Measurements from ENCODE around the gene NPHP4.

The NPHP4 gene

GRCh38 chr1:5989731-5990271, 2.4 kb downstream of the NPHP4 start:
- DNase-seq (ENCODE audit: low read depth) = no peak

- DNase-seq (ENCODE audit: low read depth) = no peak
These were observed 3.0 kb downstream of the NPHP4 start for GRCh38 chr1:5989286-5989605.

GRCh38 chr1:5988596-5989285, 3.5 kb downstream of the NPHP4 start:
- no peak for DNase-seq (ENCODE audit: low read depth)

GRCh38 chr1:5986018-5986417, 6.2 kb downstream of the NPHP4 start:
- no peak for DNase-seq (ENCODE audit: low read depth)

GRCh38 chr1:5985250-5985649, 7.0 kb downstream of the NPHP4 start:
- DNase-seq (ENCODE audit: low read depth) = no peak

GRCh38 chr1:5983361-5984103, 8.7 kb downstream of the NPHP4 start:
- peak; percentile 53 for DNase-seq (ENCODE audit: low read depth)

- DNase-seq (ENCODE audit: low read depth) = no peak
These were observed 9.4 kb downstream of the NPHP4 start for GRCh38 chr1:5982868-5983267.

- DNase-seq (ENCODE audit: low read depth) = no peak
These were observed 9.9 kb downstream of the NPHP4 start for GRCh38 chr1:5982276-5982675.

GRCh38 chr1:5981009-5981380, 11.2 kb downstream of the NPHP4 start:
- DNase-seq (ENCODE audit: low read depth) = no peak

GRCh38 chr1:5980314-5981008, 11.8 kb downstream of the NPHP4 start:
- DNase-seq (ENCODE audit: low read depth) = no peak

GRCh38 chr1:5979536-5980313, 12.5 kb downstream of the NPHP4 start:
- DNase-seq (ENCODE audit: low read depth) = no peak

- no peak for DNase-seq (ENCODE audit: low read depth)
These were observed 13.8 kb downstream of the NPHP4 start for GRCh38 chr1:5978452-5978851.

GRCh38 chr1:5977494-5978444, 14.5 kb downstream of the NPHP4 start:
- no peak for DNase-seq (ENCODE audit: low read depth)

GRCh38 chr1:5976726-5977493, 15.3 kb downstream of the NPHP4 start:
- DNase-seq (ENCODE audit: low read depth) = no peak

- no peak for DNase-seq (ENCODE audit: low read depth)
These were observed 16.0 kb downstream of the NPHP4 start for GRCh38 chr1:5976231-5976630.

- no peak for DNase-seq (ENCODE audit: low read depth)
These were observed 16.9 kb downstream of the NPHP4 start for GRCh38 chr1:5975133-5975880.

GRCh38 chr1:5974631-5975030, 17.6 kb downstream of the NPHP4 start:
- no peak for DNase-seq (ENCODE audit: low read depth)

- no peak for DNase-seq (ENCODE audit: low read depth)
These were observed 18.5 kb downstream of the NPHP4 start for GRCh38 chr1:5973771-5974170.

- no peak for DNase-seq (ENCODE audit: low read depth)
These were observed 20.1 kb downstream of the NPHP4 start for GRCh38 chr1:5972198-5972520.
